Karpas-422 (cell line): Measurements from ENCODE around the gene MAF. TPM values are rescaled to one million over a fixed set of nuclear protein-coding genes. Genes with fewer than 3 reads are reported as not detected.

Experiments used
- DNase-seq: peaks from one replicate; pipeline ENCODE4 v3.0.0-alpha.2; 2015
- H2AFZ ChIP-seq: fragments of 200-600 bp; sonication (generic); 2 replicates; pipeline ENCODE4 v1.6.1; 2014; ENCODE audit warnings: antibody characterized with exemption, low read length, mixed read lengths
- H3K27ac ChIP-seq: fragments of 200-600 bp; sonication (generic); 2 replicates; pipeline ENCODE4 v1.5.1; 2014; ENCODE audit warnings: mild to moderate bottlenecking, low read length, moderate library complexity
- H3K27me3 ChIP-seq: fragments of 200-600 bp; sonication (generic); 2 replicates; pipeline ENCODE4 v1.6.1; 2014; ENCODE audit warnings: low read length, mixed read lengths
- H3K36me3 ChIP-seq: fragments of 200-600 bp; sonication (generic); 2 replicates; pipeline ENCODE4 v1.6.1; 2014; ENCODE audit warnings: low read length, mixed read lengths; ENCODE audit not compliant: insufficient read depth
- H3K4me1 ChIP-seq: fragments of 200-600 bp; sonication (generic); 2 replicates; pipeline ENCODE4 v1.6.1; 2014; ENCODE audit warnings: mild to moderate bottlenecking, low read length, mixed read lengths
- H3K4me2 ChIP-seq: fragments of 200-600 bp; sonication (generic); 2 replicates; pipeline ENCODE4 v1.6.1; 2014; ENCODE audit warnings: low read length, low read depth, mild to moderate bottlenecking; ENCODE audit not compliant: poor library complexity, severe bottlenecking
- H3K4me3 ChIP-seq: fragments of 200-600 bp; sonication (generic); 2 replicates; pipeline ENCODE4 v1.5.1; 2014; ENCODE audit warnings: mild to moderate bottlenecking, antibody characterized with exemption, low read length, mixed read lengths
- H3K79me2 ChIP-seq: fragments of 200-600 bp; sonication (generic); 2 replicates; pipeline ENCODE4 v1.6.1; 2014; ENCODE audit warnings: mild to moderate bottlenecking, low read length, mixed read lengths
- H3K9ac ChIP-seq: fragments of 200-600 bp; sonication (generic); 2 replicates; pipeline ENCODE4 v1.6.0; 2014; ENCODE audit warnings: low read length
- H3K9me2 ChIP-seq: fragments of 200-600 bp; sonication (generic), shearing (Covaris generic); replicated peaks from 2 replicates; pipeline ENCODE4 v1.6.0; 2014; ENCODE audit warnings: mild to moderate bottlenecking, low read length, moderate library complexity; ENCODE audit not compliant: insufficient read depth
- H3K9me3 ChIP-seq: fragments of 300-700, 200-600 bp; sonication (generic); 2 replicates; pipeline ENCODE4 v1.6.1; 2014; ENCODE audit warnings: low read length, mixed read lengths
- H4K20me1 ChIP-seq: fragments of 200-600 bp; sonication (generic); 2 replicates; pipeline ENCODE4 v1.6.1; 2014; ENCODE audit warnings: mild to moderate bottlenecking, antibody characterized with exemption, low read length, low read depth; ENCODE audit not compliant: insufficient read depth
- total RNA-seq: library from RNA; depleted of rRNA; stranded (reverse); fragments of >200 nt; shearing (Covaris generic); gene quantifications from 2 replicates; pipeline ENCODE4 v1.2.3, GENCODE V29; 2014; ENCODE audit warnings: low replicate concordance

Gene MAF
- total RNA-seq, 1 experiment from 2014 or later, result not detected

- Histone ChIP-seq H3K4me1 (no peaks in the 10 kb centered on the region), H3K79me2 (no peaks in the 10 kb centered on the region), H3K27ac (no peak overlapping the region), H3K36me3 (no peaks in the 10 kb centered on the region), H3K27me3 (no peaks in the 10 kb centered on the region), H3K9me3 (0 out of 2 replicates have a peak, but pooled peaks cover 3% of the 10 kb centered on the region), H4K20me1 (no peaks in the 10 kb centered on the region), H3K4me3 (no peak overlapping the region), H3K9ac (no peak overlapping the region), H3K4me2 (no peak overlapping the region), H3K9me2 (no peaks in the 10 kb centered on the region), H2AFZ (no peak overlapping the region)
- DNase-seq, result no peak
Measured at GRCh38 chr16:79560318-79560717, 40.2 kb downstream of the MAF start.

- Histone ChIP-seq H4K20me1 (no peaks in the 10 kb centered on the region), H3K36me3 (no peaks in the 10 kb centered on the region), H3K4me1 (no peaks in the 10 kb centered on the region), H3K4me2 (no peak overlapping the region), H3K4me3 (no peak overlapping the region), H3K27me3 (no peaks in the 10 kb centered on the region), H3K9me3 (0 out of 2 replicates have a peak, but pooled peaks cover 3% of the 10 kb centered on the region), H2AFZ (no peak overlapping the region), H3K27ac (no peak overlapping the region), H3K9me2 (no peaks in the 10 kb centered on the region), H3K79me2 (no peaks in the 10 kb centered on the region), H3K9ac (no peak overlapping the region)
- DNase-seq, result no peak
Measured at GRCh38 chr16:79559532-79559931, 41.0 kb downstream of the MAF start.

- H3K4me1 ChIP-seq, result no peaks in the 10 kb centered on the region
- H3K36me3 ChIP-seq, result no peaks in the 10 kb centered on the region
- no peaks in the 10 kb centered on the region for H3K27me3 ChIP-seq
- 0 out of 2 replicates have a peak, but pooled peaks cover 3% of the 10 kb centered on the region for H3K9me3 ChIP-seq
- H3K4me3 ChIP-seq, result no peak overlapping the region
- H3K9me2 ChIP-seq, result no peaks in the 10 kb centered on the region
- no peak overlapping the region for H3K9ac ChIP-seq
- H3K79me2 ChIP-seq, result no peaks in the 10 kb centered on the region
- DNase-seq, result no peak
- no peak overlapping the region for H2AFZ ChIP-seq
- no peak overlapping the region for H3K4me2 ChIP-seq
- no peaks in the 10 kb centered on the region for H4K20me1 ChIP-seq
- H3K27ac ChIP-seq, result no peak overlapping the region
Measured at GRCh38 chr16:79557421-79557820, 43.1 kb downstream of the MAF start.

DNA sequence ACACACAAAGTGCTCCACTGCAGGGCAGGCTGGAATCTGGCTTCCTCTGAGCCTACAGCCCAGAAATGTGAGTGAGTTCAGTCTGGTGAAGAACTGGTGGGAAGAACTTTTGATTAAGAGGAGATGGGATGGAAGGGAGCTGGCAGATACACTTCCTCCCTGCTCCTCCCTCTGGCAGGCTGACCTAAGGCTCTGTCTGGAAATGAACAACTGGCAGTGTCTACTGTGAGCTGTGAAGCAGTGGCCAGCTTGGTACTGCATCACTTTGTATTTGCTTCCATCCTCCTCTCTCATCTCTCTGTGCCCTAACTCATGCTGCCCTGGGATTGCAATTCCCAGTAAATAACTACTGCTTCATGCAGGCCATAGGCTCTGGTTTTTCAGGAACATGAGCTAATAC is 45.6 kb downstream of the MAF start:
- Histone ChIP-seq H3K27me3 (no peaks in the 10 kb centered on the region), H3K9ac (no peak overlapping the region), H3K4me3 (no peak overlapping the region), H3K9me2 (no peaks in the 10 kb centered on the region), H3K9me3 (0 out of 2 replicates have a peak, but pooled peaks cover 3% of the 10 kb centered on the region), H2AFZ (no peak overlapping the region), H3K36me3 (no peaks in the 10 kb centered on the region), H3K4me1 (no peaks in the 10 kb centered on the region), H3K4me2 (no peak overlapping the region), H3K79me2 (no peaks in the 10 kb centered on the region), H4K20me1 (no peaks in the 10 kb centered on the region), H3K27ac (no peak overlapping the region)
- no peak for DNase-seq

DNA sequence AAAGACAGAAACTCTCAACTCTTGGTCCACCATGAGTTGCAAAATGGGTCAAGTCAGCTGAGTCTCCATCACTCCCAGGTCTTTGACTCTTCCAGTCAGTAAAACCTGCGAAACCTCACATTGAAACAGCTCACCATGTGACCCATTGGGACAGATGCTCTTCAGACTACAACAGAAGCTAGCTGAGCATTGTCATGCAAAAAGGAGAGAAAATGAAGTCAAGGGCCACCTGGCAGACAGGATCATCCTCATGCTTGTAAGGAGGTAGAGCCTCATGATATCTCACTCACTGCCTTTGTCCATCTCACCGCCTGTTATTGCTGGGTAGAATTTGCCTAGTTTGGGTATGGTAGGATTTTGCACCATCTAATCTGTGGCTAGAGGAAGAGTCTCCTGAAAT is 50.2 kb downstream of the MAF start:
- H3K27me3 ChIP-seq, result no peaks in the 10 kb centered on the region
- no peaks in the 10 kb centered on the region for H4K20me1 ChIP-seq
- no peak overlapping the region for H3K4me2 ChIP-seq
- H3K4me3 ChIP-seq, result no peak overlapping the region
- DNase-seq, result no peak
- no peaks in the 10 kb centered on the region for H3K4me1 ChIP-seq
- H3K9ac ChIP-seq, result no peak overlapping the region
- no peaks in the 10 kb centered on the region for H3K9me3 ChIP-seq
- H3K27ac ChIP-seq, result no peak overlapping the region
- no peaks in the 10 kb centered on the region for H3K9me2 ChIP-seq
- no peaks in the 10 kb centered on the region for H3K79me2 ChIP-seq
- no peaks in the 10 kb centered on the region for H3K36me3 ChIP-seq
- no peak overlapping the region for H2AFZ ChIP-seq

GRCh38 chr16:79547085-79547484 is 53.5 kb downstream of the MAF start:
- no peaks in the 10 kb centered on the region for H4K20me1 ChIP-seq
- H3K27ac ChIP-seq, result no peak overlapping the region
- no peak for DNase-seq
- no peaks in the 10 kb centered on the region for H3K36me3 ChIP-seq
- H3K4me3 ChIP-seq, result no peak overlapping the region
- no peaks in the 10 kb centered on the region for H3K9me3 ChIP-seq
- no peaks in the 10 kb centered on the region for H3K4me1 ChIP-seq
- no peak overlapping the region for H3K4me2 ChIP-seq
- no peaks in the 10 kb centered on the region for H3K9me2 ChIP-seq
- H2AFZ ChIP-seq, result no peak overlapping the region
- H3K9ac ChIP-seq, result no peak overlapping the region
- no peaks in the 10 kb centered on the region for H3K27me3 ChIP-seq
- H3K79me2 ChIP-seq, result no peaks in the 10 kb centered on the region
